HepG2 (cell line): Measurements from ENCODE around the gene ABCG4. TPM values are rescaled to one million over a fixed set of nuclear protein-coding genes. Genes with fewer than 3 reads are reported as not detected.

Experiments
- ATAC-seq: fragments of 200-7000 bp; cut with Tn5 transposase; 3 replicates; pipeline ENCODE4 v1.9.1; 2020; ENCODE audit warnings: mild to moderate bottlenecking, moderate library complexity
- BruUV-seq: library from RNA; stranded (reverse); fragments of 400-500 nt; replicated peaks from 2 replicates; lab custom pipeline; 2021; lab: Mats Ljungman, UMichigan
- CTCF ChIA-PET: fragments of 300-600 bp; formaldehyde crosslinking; extraction: SDS; loops from one replicate; lab custom pipeline; 2021; ENCODE audit warnings: low total read pairs, inconsistent platforms, low intra/inter-chr PET ratio; lab: Yijun Ruan, JAX
- POLR2A ChIA-PET: fragments of 350-600 bp; sonication (Branson Sonifier 250); formaldehyde crosslinking; loops from one replicate; lab custom pipeline; 2020; ENCODE audit warnings: antibody characterized with exemption, inconsistent platforms; lab: Yijun Ruan, JAX
- DNase-seq: peaks from one replicate; pipeline ENCODE4 v3.0.0-alpha.2; 2015; ENCODE audit warnings: low spot score
- FAIRE-seq: peaks from 3 replicates; lab custom pipeline; 2011; peaks lifted over from hg19 to GRCh38; lab: Jason Lieb, UNC
- H2AFZ ChIP-seq: one replicate; pipeline ENCODE4 v1.6.1; 2011; ENCODE audit warnings: low read length, inconsistent platforms
- H3K27ac ChIP-seq: fragments of 300-600 bp; 3 replicates; pipeline ENCODE4 v1.8.0; 2011; ENCODE audit warnings: mixed run types, mild to moderate bottlenecking, mixed read lengths, low read length, inconsistent platforms; ENCODE audit not compliant: insufficient read depth; ENCODE audit errors: extremely low read length
- H3K27me3 ChIP-seq, 2 experiments: fragments of 200-600 bp in 1 of 2; 2 replicates in 1 of 2; 3 replicates in 1 of 2; pipeline versions ENCODE4 v1.6.0 to v1.8.0; 2011; ENCODE audit warnings: low read length in 2 of 2, mild to moderate bottlenecking in 2 of 2, moderate library complexity in 2 of 2, inconsistent platforms in 1 of 2; ENCODE audit not compliant: insufficient read depth in 2 of 2, control insufficient read depth in 1 of 2
- H3K36me3 ChIP-seq, 2 experiments: fragments of 200-600 bp in 1 of 2; replicated peaks in 1 of 2; 2 replicates in 1 of 2; 3 replicates in 1 of 2; pipeline versions ENCODE4 v1.5.1 to v1.8.0; 2011; ENCODE audit warnings: low read length in 2 of 2, inconsistent platforms in 1 of 2; ENCODE audit not compliant: insufficient read depth in 2 of 2, control insufficient read depth in 1 of 2
- H3K4me1 ChIP-seq: 2 replicates; pipeline ENCODE4 v1.5.1; 2012; ENCODE audit warnings: low read length, inconsistent platforms; ENCODE audit not compliant: insufficient read depth
- H3K4me2 ChIP-seq: 2 replicates; pipeline ENCODE4 v1.6.0; 2011; ENCODE audit warnings: low read depth, low read length, inconsistent platforms
- H3K4me3 ChIP-seq, 3 experiments: fragments of 200-600 bp in 1 of 3; sonication (generic), shearing (Covaris generic) in 1 of 3; replicated peaks in 1 of 3; 2 replicates each; pipeline ENCODE4 v1.5.1; 2011 to 2016; ENCODE audit warnings: low read length in 3 of 3, inconsistent platforms in 2 of 3, low read depth in 2 of 3, mild to moderate bottlenecking in 2 of 3, control low read depth in 1 of 3, mixed read lengths in 1 of 3; ENCODE audit not compliant: insufficient read depth in 1 of 3
- H3K79me2 ChIP-seq: one replicate; pipeline ENCODE4 v1.6.1; 2011; ENCODE audit warnings: low read length, inconsistent platforms; ENCODE audit not compliant: insufficient read depth
- H3K9ac ChIP-seq: 2 replicates; pipeline ENCODE4 v1.6.0; 2011; ENCODE audit warnings: mild to moderate bottlenecking, low read depth, low read length, inconsistent platforms; ENCODE audit not compliant: insufficient read depth
- H3K9me3 ChIP-seq: 2 replicates; pipeline ENCODE4 v1.5.1; 2012; ENCODE audit warnings: mild to moderate bottlenecking, low read length
- H4K20me1 ChIP-seq: 2 replicates; pipeline ENCODE4 v1.6.0; 2011; ENCODE audit warnings: inconsistent platforms, mild to moderate bottlenecking, low read length, moderate library complexity; ENCODE audit not compliant: insufficient read depth
- HCFC1 ChIP-seq: fragments of 150-350 bp; IDR thresholded peaks from 2 replicates; pipeline ENCODE4 v1.6.1; 2014; ENCODE audit warnings: low read depth, low read length
- IRF2 ChIP-seq: IDR thresholded peaks from 2 replicates; pipeline ENCODE4 v1.6.1; 2018; ENCODE audit warnings: missing genetic modification reagents, missing compliant biosample characterization
- NFKB2 ChIP-seq: sonication (generic); formaldehyde crosslinking; IDR thresholded peaks from 2 replicates; pipeline ENCODE4 v1.4.0; 2020; ENCODE audit warnings: missing genetic modification reagents, borderline replicate concordance
- NR1H2 ChIP-seq: sonication (generic); formaldehyde crosslinking; IDR thresholded peaks from 2 replicates; pipeline ENCODE4 v1.8.1; 2022; ENCODE audit warnings: low read depth, missing genetic modification reagents, borderline replicate concordance
- SIX4 ChIP-seq: sonication (generic); formaldehyde crosslinking; IDR thresholded peaks from 2 replicates; pipeline ENCODE4 v1.4.0; 2020; ENCODE audit warnings: missing genetic modification reagents
- SRSF9 ChIP-seq: fragments of 200-400 bp; formaldehyde crosslinking; IDR thresholded peaks from 2 replicates; pipeline ENCODE4 v1.6.1; 2018; ENCODE audit warnings: borderline replicate concordance, mild to moderate bottlenecking, low read depth, low read length; ENCODE audit not compliant: insufficient read depth, poor library complexity, severe bottlenecking
- TOPORS ChIP-seq: sonication (generic); formaldehyde crosslinking; IDR thresholded peaks from 2 replicates; pipeline ENCODE4 v1.8.0; 2023; ENCODE audit warnings: mild to moderate bottlenecking, missing genetic modification reagents
- XBP1 ChIP-seq: sonication (generic); formaldehyde crosslinking; IDR thresholded peaks from 2 replicates; pipeline ENCODE4 v1.5.0; 2020; ENCODE audit warnings: missing genetic modification reagents
- ZNF232 ChIP-seq: sonication (generic); formaldehyde crosslinking; IDR thresholded peaks from 2 replicates; pipeline ENCODE4 v1.4.0; 2020; ENCODE audit warnings: missing genetic modification reagents, borderline replicate concordance
- ZNF235 ChIP-seq: sonication (generic); formaldehyde crosslinking; IDR thresholded peaks from 2 replicates; pipeline ENCODE4 v1.8.1; 2023; ENCODE audit warnings: mild to moderate bottlenecking, missing genetic modification reagents, borderline replicate concordance
- ZNF33A ChIP-seq: sonication (generic); formaldehyde crosslinking; IDR thresholded peaks from 2 replicates; pipeline ENCODE4 v1.5.1; 2020; ENCODE audit warnings: missing genetic modification reagents, mild to moderate bottlenecking, moderate library complexity, borderline replicate concordance
- ZNF367 ChIP-seq: sonication (generic); formaldehyde crosslinking; IDR thresholded peaks from 2 replicates; pipeline ENCODE4 v1.4.0; 2020; ENCODE audit warnings: missing genetic modification reagents, borderline replicate concordance
- ZNF451 ChIP-seq: sonication (generic); formaldehyde crosslinking; IDR thresholded peaks from 2 replicates; pipeline ENCODE4 v1.5.0; 2020; ENCODE audit warnings: mild to moderate bottlenecking, missing genetic modification reagents
- ZNF589 ChIP-seq: sonication (generic); formaldehyde crosslinking; conservative IDR thresholded peaks from 2 replicates; pipeline ENCODE4 v1.8.0; 2022; ENCODE audit warnings: mild to moderate bottlenecking, moderate library complexity, missing genetic modification reagents
- WGBS: methylation state at CpG from one replicate; pipeline ENCODE4 v1.1.6; 2017; ENCODE audit warnings: low lambda C conversion rate; 5-methylcytosine and 5-hydroxymethylcytosine counted together
- in situ Hi-C: cut with HindIII; loops from 2 replicates; pipeline ENCODE4 v1.10.0; 2017; ENCODE audit warnings: low pct_unique_long_range_greater_than_20kb; ENCODE audit not compliant: extremely low pct_ligation_motif_present
- intact Hi-C: fragments of 100-400 bp; cut with micrococcal nuclease; formaldehyde crosslinking; loops from one replicate; pipeline ENCODE4 v1.10.0; 2022; ENCODE audit not compliant: unreplicated experiment
- polyA plus RNA-seq, 8 experiments: library from polyadenylated mRNA; depleted of rRNA in 3 of 8; stranded (reverse) in 7 of 8; unstranded in 1 of 8; fragments of >200 nt; fragmentation: Illumina TruSeq in 4 of 8; extraction: Trizol in 4 of 8; gene quantifications; 2 replicates each; pipeline versions ENCODE4 v1.2.1 to v1.2.3, GENCODE V29; 2011 to 2016; ENCODE audit warnings: low read depth in 4 of 8, missing spikeins in 1 of 8, mixed read lengths in 1 of 8; ENCODE audit not compliant: insufficient read depth in 1 of 8
- total RNA-seq, 5 experiments: library from RNA; depleted of rRNA; stranded (reverse); fragments of >200 nt; fragmentation: Illumina TruSeq; extraction: Trizol; gene quantifications; 2 replicates each; pipeline ENCODE4 v1.2.3, GENCODE V29; 2016; ENCODE audit warnings: low read depth in 1 of 5
- TF ChIP-seq, protein P1 (sequence below): sonication (generic); formaldehyde crosslinking; conservative IDR thresholded peaks from 2 replicates; pipeline ENCODE4 v1.8.1; 2023; ENCODE audit warnings: missing genetic modification reagents

ABCG4 gene
- total and polyA plus RNA-seq, 2 of the 13 experiments (the other 11 are each of a cell fraction or from before 2014, with no cell fraction given) = not detected

DNA sequence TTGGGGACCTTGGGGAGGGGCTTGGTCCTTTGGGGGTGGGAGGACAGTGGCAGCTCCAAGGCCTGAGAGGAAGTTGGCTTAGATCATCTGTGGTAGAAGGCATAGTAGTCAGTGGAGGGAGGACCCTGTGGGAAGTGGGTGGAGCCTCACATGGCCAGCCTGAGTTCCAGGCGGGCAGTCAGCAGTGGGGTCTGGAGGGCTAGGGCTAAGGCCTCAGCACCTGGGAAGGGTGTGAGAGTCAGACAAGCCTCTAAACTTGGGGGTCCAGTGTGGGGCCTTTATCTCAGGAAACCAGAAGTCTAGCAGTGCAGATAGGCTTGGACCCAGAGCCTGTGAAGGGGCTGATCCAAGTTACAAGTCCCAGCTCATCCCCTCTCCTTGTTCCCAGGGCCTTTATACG, 23.7 kb downstream of the ABCG4 start:
- in situ Hi-C loops = no loop called here
- peaks cover 21% of the 10 kb centered on the region for H3K4me1 ChIP-seq
- BruUV-seq = no TSS peak
- no peak overlapping the region for H3K4me3 ChIP-seq
- no peak overlapping the region for H2AFZ ChIP-seq
- POLR2A ChIA-PET = no interaction called here
- no peaks in the 10 kb centered on the region; a peak in 1 of 5 replicates for H3K27me3 ChIP-seq
- CTCF ChIA-PET = no interaction called here
- no peak for ATAC-seq
- H4K20me1 ChIP-seq = no peaks in the 10 kb centered on the region
- DNase-seq = no peak
- 94% methylated on average over 2 of the region's 2 CpGs for WGBS
- no peaks in the 10 kb centered on the region for H3K79me2 ChIP-seq
- TF ChIP-seq, protein P1, sequence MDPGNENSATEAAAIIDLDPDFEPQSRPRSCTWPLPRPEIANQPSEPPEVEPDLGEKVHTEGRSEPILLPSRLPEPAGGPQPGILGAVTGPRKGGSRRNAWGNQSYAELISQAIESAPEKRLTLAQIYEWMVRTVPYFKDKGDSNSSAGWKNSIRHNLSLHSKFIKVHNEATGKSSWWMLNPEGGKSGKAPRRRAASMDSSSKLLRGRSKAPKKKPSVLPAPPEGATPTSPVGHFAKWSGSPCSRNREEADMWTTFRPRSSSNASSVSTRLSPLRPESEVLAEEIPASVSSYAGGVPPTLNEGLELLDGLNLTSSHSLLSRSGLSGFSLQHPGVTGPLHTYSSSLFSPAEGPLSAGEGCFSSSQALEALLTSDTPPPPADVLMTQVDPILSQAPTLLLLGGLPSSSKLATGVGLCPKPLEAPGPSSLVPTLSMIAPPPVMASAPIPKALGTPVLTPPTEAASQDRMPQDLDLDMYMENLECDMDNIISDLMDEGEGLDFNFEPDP (CRISPR knock-in tag) = no peak
- TF ChIP-seq ZNF232 = no peak
- TF ChIP-seq SRSF9 = no peak
- TF ChIP-seq ZNF367 (CRISPR knock-in tag) = no peak
- TF ChIP-seq SIX4 (CRISPR knock-in tag) = no peak
- TF ChIP-seq NFKB2 (CRISPR knock-in tag) = no peak
- no peak for TF ChIP-seq TOPORS
- TF ChIP-seq HCFC1 = no peak
- TF ChIP-seq ZNF589 = no peak
- TF ChIP-seq IRF2 (CRISPR knock-in tag) = no peak
- no peak for TF ChIP-seq ZNF235
- TF ChIP-seq XBP1 (CRISPR knock-in tag) = no peak
- no peak for TF ChIP-seq NR1H2 (CRISPR knock-in tag)
- TF ChIP-seq ZNF451 = no peak
- no peak for TF ChIP-seq ZNF33A
- no peak overlapping the region for H3K4me2 ChIP-seq
- H3K9ac ChIP-seq = no peak overlapping the region
- FAIRE-seq = no peak
- H3K36me3 ChIP-seq = peaks cover 2 to 10% of the 10 kb centered on the region in 2 experiments; a peak in 3 of 5 replicates
- H3K27ac ChIP-seq = no peak overlapping the region
- intact Hi-C loops = no loop called here
- no peaks in the 10 kb centered on the region for H3K9me3 ChIP-seq
